Mucosa of descending colon (tissue), 3 donors: ENCODE measurements around the gene EXOC5. TPM values are rescaled to one million over a fixed set of nuclear protein-coding genes. Genes with fewer than 3 reads are reported as not detected.
"Not testable (repeated sequence)": the region's sequence is repeated elsewhere in the genome, so short reads cannot be mapped to it uniquely, and the experiment has no call there.

Source experiments
- ATAC-seq: fragments of 200-7000 bp; cut with Tn5 transposase; one replicate; pipeline ENCODE4 v1.9.1; 2020; ENCODE audit warnings: mild to moderate bottlenecking, moderate library complexity
- DNase-seq, 3 donors: peaks; one replicate each; pipeline ENCODE4 v3.0.0-alpha.2; 2020
- H3K36me3 ChIP-seq: fragments of 200-600 bp; one replicate; pipeline ENCODE4 v1.8.0; 2021; ENCODE audit warnings: low read depth, mild to moderate bottlenecking
- H3K4me1 ChIP-seq: fragments of 200-600 bp; one replicate; pipeline ENCODE4 v1.8.0; 2021; ENCODE audit warnings: low read depth, mild to moderate bottlenecking
- H3K4me3 ChIP-seq: fragments of 200-600 bp; one replicate; pipeline ENCODE4 v1.8.0; 2021; ENCODE audit warnings: mild to moderate bottlenecking
- H3K9me3 ChIP-seq: fragments of 200-600 bp; one replicate; pipeline ENCODE4 v1.8.0; 2021; ENCODE audit warnings: mild to moderate bottlenecking
- intact Hi-C, 2 donors: fragments of 100-400 bp; cut with DNase I in 1 of 2; cut with micrococcal nuclease in 1 of 2; formaldehyde crosslinking; loops; one replicate each; pipeline versions ENCODE4 v1.11.0 to v1.11.1; 2022; cut with DNase I, micrococcal nuclease
- total RNA-seq, 3 donors: library from RNA; stranded (reverse); fragmentation: NEBNext Ultra II Directional in 2 of 3; extraction: Animal tissue kit (Norgen Biotek cat#: 25700) in 2 of 3; gene quantifications; one replicate each; pipeline versions ENCODE4 v1.2.1 to v1.2.4, GENCODE V29; 2021 to 2023
- TF ChIP-seq, protein P1 (sequence below): fragments of 200-600 bp; IDR thresholded peaks from one replicate; pipeline ENCODE4 v1.8.0; 2022; ENCODE audit warnings: antibody characterized with exemption, mild to moderate bottlenecking
- donor health status: DM: no; HTN: no; CAD: no; lungs with moderate emphysema.
- donor health status: DM: no; HTN: no; CAD: no.
- donor health status: DM: no; HTN: yes; CAD: no.

Gene EXOC5
- total RNA-seq, 3 donors from 2014 or later: 40.9 to 69.3 (median 44.2) TPM

DNA sequence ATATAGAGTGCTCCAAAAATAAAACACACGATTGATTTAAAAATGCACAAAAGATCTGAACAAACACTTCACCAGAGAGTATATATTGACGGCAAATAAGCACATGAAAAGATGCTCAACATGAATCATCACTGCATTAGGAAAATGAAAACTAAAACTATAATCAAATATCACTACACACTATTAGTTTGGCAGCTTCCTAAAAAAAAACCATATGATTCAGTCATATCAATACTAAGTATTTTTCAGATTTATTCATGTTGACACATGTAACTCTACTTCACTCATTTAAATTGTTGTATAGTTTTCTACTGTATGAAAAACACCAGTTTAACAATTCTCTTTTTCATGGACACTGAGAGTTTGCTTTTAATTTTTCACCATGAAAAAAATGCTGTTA is 41.6 kb downstream of the EXOC5 start:
- DNase-seq (no peak), ATAC-seq (no peak)
- Histone ChIP-seq H3K9me3 (no peaks in the 10 kb centered on the region), H3K4me1 (no peaks in the 10 kb centered on the region), H3K4me3 (no peak overlapping the region), H3K36me3 (no peaks in the 10 kb centered on the region)
- TF ChIP-seq, protein P1, sequence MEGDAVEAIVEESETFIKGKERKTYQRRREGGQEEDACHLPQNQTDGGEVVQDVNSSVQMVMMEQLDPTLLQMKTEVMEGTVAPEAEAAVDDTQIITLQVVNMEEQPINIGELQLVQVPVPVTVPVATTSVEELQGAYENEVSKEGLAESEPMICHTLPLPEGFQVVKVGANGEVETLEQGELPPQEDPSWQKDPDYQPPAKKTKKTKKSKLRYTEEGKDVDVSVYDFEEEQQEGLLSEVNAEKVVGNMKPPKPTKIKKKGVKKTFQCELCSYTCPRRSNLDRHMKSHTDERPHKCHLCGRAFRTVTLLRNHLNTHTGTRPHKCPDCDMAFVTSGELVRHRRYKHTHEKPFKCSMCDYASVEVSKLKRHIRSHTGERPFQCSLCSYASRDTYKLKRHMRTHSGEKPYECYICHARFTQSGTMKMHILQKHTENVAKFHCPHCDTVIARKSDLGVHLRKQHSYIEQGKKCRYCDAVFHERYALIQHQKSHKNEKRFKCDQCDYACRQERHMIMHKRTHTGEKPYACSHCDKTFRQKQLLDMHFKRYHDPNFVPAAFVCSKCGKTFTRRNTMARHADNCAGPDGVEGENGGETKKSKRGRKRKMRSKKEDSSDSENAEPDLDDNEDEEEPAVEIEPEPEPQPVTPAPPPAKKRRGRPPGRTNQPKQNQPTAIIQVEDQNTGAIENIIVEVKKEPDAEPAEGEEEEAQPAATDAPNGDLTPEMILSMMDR: no peak
- intact Hi-C loops: no loop called here

GRCh38 chr14:57221931-57222330 is 46.8 kb downstream of the EXOC5 start:
- DNase-seq (no peak), ATAC-seq (no peak)
- no peaks in the 10 kb centered on the region for H3K9me3 ChIP-seq
- intact Hi-C loops: no loop called here
- no peaks in the 10 kb centered on the region for H3K36me3 ChIP-seq
- TF ChIP-seq, protein P1: no peak
- no peak overlapping the region for H3K4me3 ChIP-seq
- no peaks in the 10 kb centered on the region for H3K4me1 ChIP-seq

DNA sequence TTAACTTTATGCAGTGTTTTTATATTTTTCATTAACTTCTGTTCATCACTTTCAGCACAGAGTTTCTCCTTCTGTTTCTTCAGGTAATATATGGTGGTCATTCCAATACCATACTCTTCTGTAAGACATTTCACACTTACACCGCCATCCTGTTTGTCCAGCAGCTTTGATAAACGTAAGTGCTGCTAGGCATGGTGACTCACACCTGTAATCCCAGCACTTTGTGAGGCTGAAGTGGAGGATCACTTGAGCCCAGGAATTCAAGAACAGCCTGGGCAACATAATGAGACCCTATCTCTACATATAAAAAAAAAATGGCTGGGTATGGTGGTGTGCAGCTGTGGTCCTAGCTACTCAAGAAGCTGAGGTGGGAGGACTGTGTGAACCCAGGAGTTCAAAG is 55.8 kb downstream of the EXOC5 start:
- peaks cover 4% of the 10 kb centered on the region for H3K36me3 ChIP-seq
- H3K9me3 ChIP-seq: no peaks in the 10 kb centered on the region
- intact Hi-C loops: no loop called here
- no peak overlapping the region for H3K4me3 ChIP-seq
- no peak for DNase-seq
- H3K4me1 ChIP-seq: no peaks in the 10 kb centered on the region
- TF ChIP-seq, protein P1: no peak
- ATAC-seq: no peak

GRCh38 chr14:57209561-57209960 is 59.1 kb downstream of the EXOC5 start:
- H3K9me3 ChIP-seq: no peaks in the 10 kb centered on the region
- TF ChIP-seq, protein P1: no peak
- ATAC-seq: no peak
- H3K4me3 ChIP-seq: no peak overlapping the region
- no peaks in the 10 kb centered on the region for H3K4me1 ChIP-seq
- intact Hi-C loops: no loop called here
- no peaks in the 10 kb centered on the region for H3K36me3 ChIP-seq
- DNase-seq: no peak

GRCh38 chr14:57205938-57206337 is 62.8 kb downstream of the EXOC5 start:
- DNase-seq (no peak), ATAC-seq (no peak)
- intact Hi-C loops: no loop called here
- Histone ChIP-seq H3K4me3 (no peak overlapping the region), H3K4me1 (no peaks in the 10 kb centered on the region), H3K36me3 (no peaks in the 10 kb centered on the region), H3K9me3 (no peaks in the 10 kb centered on the region)
- TF ChIP-seq, protein P1: no peak

- ATAC-seq, DNase-seq, H3K9me3 ChIP-seq, intact Hi-C loops, H3K4me3 ChIP-seq, H3K4me1 ChIP-seq, H3K36me3 ChIP-seq: not testable (repeated sequence)
- TF ChIP-seq, protein P1: peak; percentile 19
These were observed 66.0 kb downstream of the EXOC5 start for GRCh38 chr14:57202672-57203071.
